Endothelial cell (in vitro differentiated cells): ENCODE measurements around the gene SERPINF2. TPM values are rescaled to one million over a fixed set of nuclear protein-coding genes. Genes with fewer than 3 reads are reported as not detected.

Experiments used
- DNase-seq: peaks from one replicate; pipeline ENCODE4 v3.0.0; 2021; ENCODE audit warnings: low spot score
- H3K27ac Mint-ChIP-seq: one replicate; pipeline ENCODE4 v1.8.0; 2021; ENCODE audit warnings: mixed read lengths, inconsistent platforms; ENCODE audit not compliant: unreplicated experiment
- H3K27me3 Mint-ChIP-seq: one replicate; pipeline ENCODE4 v1.8.0; 2021; ENCODE audit warnings: mild to moderate bottlenecking, moderate library complexity, mixed read lengths, inconsistent platforms; ENCODE audit not compliant: unreplicated experiment
- H3K36me3 Mint-ChIP-seq: one replicate; pipeline ENCODE4 v1.8.0; 2021; ENCODE audit warnings: mild to moderate bottlenecking, low read depth, mixed read lengths, inconsistent platforms; ENCODE audit not compliant: unreplicated experiment
- H3K4me1 Mint-ChIP-seq: one replicate; pipeline ENCODE4 v1.8.0; 2021; ENCODE audit warnings: mild to moderate bottlenecking, mixed read lengths, inconsistent platforms; ENCODE audit not compliant: unreplicated experiment
- H3K4me3 Mint-ChIP-seq: one replicate; pipeline ENCODE4 v1.8.0; 2021; ENCODE audit warnings: mild to moderate bottlenecking, mixed read lengths, inconsistent platforms; ENCODE audit not compliant: unreplicated experiment
- H3K9me3 Mint-ChIP-seq: one replicate; pipeline ENCODE4 v1.8.0; 2021; ENCODE audit warnings: mixed read lengths, inconsistent platforms; ENCODE audit not compliant: unreplicated experiment
- CTCF ChIP-seq: fragments of 200-600 bp; sonication (generic); IDR thresholded peaks from one replicate; pipeline ENCODE4 v1.5.0; 2021; ENCODE audit warnings: antibody characterized with exemption; ENCODE audit not compliant: unreplicated experiment
- total RNA-seq: library from RNA; stranded (reverse); fragmentation: NEBNext Ultra II Directional; extraction: Animal tissue kit (Norgen Biotek cat#: 25700); gene quantifications from one replicate; pipeline ENCODE4 v1.2.1, GENCODE V29; 2021; ENCODE audit not compliant: unreplicated experiment

SERPINF2 gene
- total RNA-seq, 1 donor from 2014 or later = 0.56 TPM

- Mint-ChIP-seq H3K27ac (peak overlapping the region; percentile 36), H3K4me3 (no peak overlapping the region), H3K4me1 (peaks cover 14% of the 10 kb centered on the region), H3K36me3 (no peaks in the 10 kb centered on the region), H3K27me3 (peaks cover 4% of the 10 kb centered on the region), H3K9me3 (no peaks in the 10 kb centered on the region)
- no peak for TF ChIP-seq CTCF
- no peak for DNase-seq
These were observed 10.0 kb downstream of the SERPINF2 start for GRCh38 chr17:1752425-1753262.

- no peaks in the 10 kb centered on the region for H3K9me3 Mint-ChIP-seq
- H3K27ac Mint-ChIP-seq = no peak overlapping the region
- no peaks in the 10 kb centered on the region for H3K36me3 Mint-ChIP-seq
- peaks cover 5% of the 10 kb centered on the region for H3K27me3 Mint-ChIP-seq
- no peak overlapping the region for H3K4me3 Mint-ChIP-seq
- no peak for TF ChIP-seq CTCF
- no peak for DNase-seq
- H3K4me1 Mint-ChIP-seq = peaks cover 14% of the 10 kb centered on the region
These were observed 11.2 kb downstream of the SERPINF2 start for GRCh38 chr17:1753767-1754429.

GRCh38 chr17:1754430-1755112 is 11.9 kb downstream of the SERPINF2 start:
- no peak overlapping the region for H3K4me3 Mint-ChIP-seq
- no peaks in the 10 kb centered on the region for H3K9me3 Mint-ChIP-seq
- no peak for TF ChIP-seq CTCF
- H3K27ac Mint-ChIP-seq = no peak overlapping the region
- H3K27me3 Mint-ChIP-seq = peaks cover 5% of the 10 kb centered on the region
- no peaks in the 10 kb centered on the region for H3K36me3 Mint-ChIP-seq
- H3K4me1 Mint-ChIP-seq = peaks cover 14% of the 10 kb centered on the region
- no peak for DNase-seq

- no peak for DNase-seq
- no peaks in the 10 kb centered on the region for H3K36me3 Mint-ChIP-seq
- H3K27me3 Mint-ChIP-seq = peaks cover 8% of the 10 kb centered on the region
- no peak for TF ChIP-seq CTCF
- no peak overlapping the region for H3K27ac Mint-ChIP-seq
- peaks cover 14% of the 10 kb centered on the region for H3K4me1 Mint-ChIP-seq
- H3K4me3 Mint-ChIP-seq = no peak overlapping the region
- H3K9me3 Mint-ChIP-seq = no peaks in the 10 kb centered on the region
These were observed 12.7 kb downstream of the SERPINF2 start for GRCh38 chr17:1755252-1755826.
